SW480 (cell line): ENCODE measurements around the gene RTEL1.
A peak's percentile ranks its signal among the peaks of the same experiment; 100 is the strongest.
"Not testable (repeated sequence)": the region's sequence is repeated elsewhere in the genome, so short reads cannot be mapped to it uniquely, and the experiment has no call there.

Experiments used
- DNase-seq: peaks from one replicate; pipeline ENCODE4 v3.0.0-alpha.2; 2016; ENCODE audit warnings: low spot score

Gene RTEL1

DNA sequence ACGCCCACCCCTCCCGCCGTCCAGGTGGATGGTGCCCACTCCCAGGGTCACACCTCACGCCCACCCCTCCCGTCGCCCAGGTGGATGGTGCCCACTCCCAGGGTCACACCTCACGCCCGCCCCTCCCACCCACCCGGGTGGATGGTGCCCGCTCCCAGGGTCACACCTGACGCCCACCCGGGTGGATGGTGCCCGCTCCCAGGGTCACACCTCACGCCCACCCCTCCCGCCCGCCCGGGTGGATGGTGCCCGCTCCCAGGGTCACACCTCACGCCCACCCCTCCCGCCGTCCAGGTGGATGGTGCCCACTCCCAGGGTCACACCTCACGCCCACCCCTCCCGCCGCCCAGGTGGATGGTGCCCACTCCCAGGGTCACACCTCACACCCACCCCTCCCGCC, 7.6 kb upstream of the RTEL1 start:
- not testable (repeated sequence) for DNase-seq

DNA sequence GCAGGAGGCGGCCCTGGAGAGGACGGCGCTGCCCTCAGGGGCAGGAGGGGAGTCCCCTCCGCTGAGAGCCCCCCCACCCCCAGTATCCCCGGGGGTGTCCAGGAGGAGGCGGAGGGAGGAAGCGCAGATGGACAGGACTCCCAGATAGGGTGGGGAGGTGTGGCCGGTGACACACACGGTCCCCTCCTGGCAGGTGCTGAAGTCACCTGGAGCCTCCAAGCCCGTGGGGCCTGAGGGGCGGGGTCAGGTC, 6.2 kb upstream of the RTEL1 start:
- DNase-seq: no peak

DNA sequence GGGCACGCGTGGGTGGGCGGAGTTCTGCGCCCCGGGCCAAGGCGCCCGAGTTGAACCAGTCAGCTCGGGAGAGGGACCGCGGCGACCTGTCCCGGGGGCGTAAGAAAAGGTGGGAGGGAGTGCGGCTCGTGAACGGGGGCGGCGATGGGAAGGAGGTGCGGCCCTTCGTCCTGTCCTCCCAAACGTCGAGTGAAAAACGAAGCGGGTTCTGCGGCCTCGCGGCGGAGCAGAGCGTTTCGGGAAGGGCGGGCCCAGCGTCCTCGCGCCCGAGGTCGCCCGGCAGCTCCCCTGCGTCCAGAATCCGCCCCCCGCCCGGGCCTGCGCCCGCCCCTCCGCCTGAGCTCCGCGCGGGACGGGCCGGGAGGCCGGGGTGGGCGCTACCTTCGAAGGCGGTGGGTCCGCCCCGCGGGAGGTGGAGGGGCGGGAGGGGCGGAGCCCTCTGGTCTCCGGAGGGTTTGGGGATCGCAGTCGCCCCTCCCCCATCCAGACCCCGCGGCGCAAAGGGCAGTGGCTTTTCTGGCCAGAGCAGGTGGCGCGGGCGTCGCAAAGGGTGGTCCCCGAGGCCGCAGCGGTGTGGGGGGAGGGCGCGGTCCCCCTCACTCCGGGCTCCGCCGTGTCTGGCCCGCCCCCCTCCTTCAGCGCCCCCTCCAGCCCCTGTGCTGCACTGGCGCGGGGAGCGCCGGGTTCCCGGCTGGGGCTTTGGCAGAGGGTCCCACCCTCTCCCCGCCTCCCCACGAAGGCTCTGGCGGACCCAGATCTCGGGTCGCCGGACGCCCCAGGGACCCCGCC, 5.7 kb upstream of the RTEL1 start:
- no peak for DNase-seq

DNA sequence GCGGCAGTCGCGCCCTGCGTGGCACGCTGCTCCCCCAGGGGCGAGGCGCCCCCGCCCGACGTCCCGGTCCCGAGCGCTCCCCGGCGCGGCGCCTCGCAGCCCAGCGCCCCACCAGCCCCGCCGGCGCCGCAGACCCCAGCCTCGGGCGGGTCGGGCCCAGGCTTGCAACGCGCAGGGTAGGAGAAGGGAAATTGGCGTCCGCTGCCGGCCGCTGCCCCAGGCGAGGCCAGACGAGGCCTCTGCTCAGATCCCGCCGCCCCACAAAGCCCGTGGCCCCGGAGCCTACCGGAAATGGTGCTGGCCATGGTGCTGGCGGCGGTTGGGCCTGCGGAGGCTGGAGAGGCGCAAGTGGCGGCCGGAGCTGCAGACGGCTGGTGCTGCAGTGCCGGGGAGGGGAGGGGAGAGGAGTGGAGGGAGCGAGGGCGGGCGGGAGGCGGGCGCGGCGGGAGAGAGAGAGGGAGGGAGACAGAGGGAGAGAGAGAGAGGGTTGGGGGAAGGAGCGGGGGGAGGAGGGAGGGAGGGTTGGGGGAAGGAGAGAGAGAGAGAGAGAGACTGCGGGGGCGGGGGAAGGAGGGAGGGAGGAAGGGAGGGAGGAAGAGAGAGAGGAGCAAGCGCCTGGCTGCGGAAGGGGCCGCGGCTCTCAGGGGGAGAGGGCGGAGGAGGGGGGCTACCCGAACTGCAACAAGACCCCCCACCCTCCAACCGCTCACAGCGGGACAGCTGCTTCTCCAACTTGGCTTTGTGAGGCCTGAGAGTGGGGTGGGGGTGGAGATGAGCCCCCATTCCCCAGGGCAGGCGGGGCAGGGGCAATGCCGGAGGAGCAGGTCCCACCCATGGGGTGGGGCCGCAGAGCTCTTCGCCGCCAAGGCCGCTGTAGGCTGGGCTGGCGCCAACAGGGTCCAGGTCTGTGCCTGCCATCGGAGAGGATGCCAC, 4.8 kb upstream of the RTEL1 start, which contains the start of gene STMN3:
Gene STMN3, minus strand, starts transcription at position 384 of the 933 bp plus-strand sequence. Its CDS starts 79 bp downstream, at position 305.
- DNase-seq: peak; percentile 91

DNA sequence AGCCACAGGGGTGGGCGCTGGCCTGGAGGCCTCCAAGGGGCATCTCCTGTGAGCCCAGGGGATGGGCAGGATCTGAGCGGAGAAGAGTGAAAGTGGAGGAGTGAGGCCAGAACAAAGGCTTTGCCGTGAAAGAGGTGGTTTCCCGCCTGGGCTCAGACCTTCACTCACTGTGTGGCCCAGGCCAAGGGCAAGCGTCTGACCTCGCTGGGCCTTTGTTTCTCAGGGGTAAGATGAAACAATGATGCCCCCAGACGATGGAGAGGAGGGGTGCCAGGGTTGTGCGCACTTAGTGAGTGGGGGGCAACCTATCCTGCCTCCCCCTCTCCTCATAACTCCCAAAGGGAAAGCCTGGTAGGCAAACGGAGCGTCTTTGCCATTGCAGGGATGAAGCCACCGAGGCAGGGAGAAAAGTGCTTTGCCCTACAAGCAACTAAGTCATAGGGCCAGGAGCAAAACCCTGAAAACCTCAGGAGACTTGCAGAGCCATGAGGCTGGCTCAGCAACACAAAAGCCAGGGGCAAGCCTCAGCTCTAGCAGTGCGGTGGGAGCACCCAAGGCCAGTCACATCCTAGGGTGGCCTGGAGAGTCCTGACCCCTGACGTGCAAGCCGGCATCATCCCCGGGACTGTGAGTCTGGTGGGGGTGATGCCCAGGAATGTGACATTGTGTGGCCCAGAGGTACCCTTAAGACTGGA, 4.0 kb upstream of the RTEL1 start:
- no peak for DNase-seq

DNA sequence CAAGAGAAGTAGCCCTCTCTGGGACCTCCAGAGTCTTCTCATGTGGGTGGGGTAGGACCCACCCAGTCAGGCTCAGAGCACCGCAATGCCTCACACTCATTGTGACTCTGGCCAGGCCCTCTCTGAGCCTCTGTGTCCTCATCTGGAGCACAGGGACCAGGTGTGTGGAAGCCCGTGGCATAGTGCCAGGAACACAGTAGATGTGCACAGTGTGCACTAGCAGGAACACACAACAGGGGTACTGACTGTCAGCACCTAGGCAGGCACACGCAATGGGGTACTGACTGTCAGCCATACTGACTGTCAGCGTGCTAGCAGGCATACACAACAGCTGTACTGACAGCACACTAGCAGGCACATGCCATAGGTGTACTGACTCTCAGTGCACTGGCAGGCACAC, 2.9 kb upstream of the RTEL1 start:
- no peak for DNase-seq

DNA sequence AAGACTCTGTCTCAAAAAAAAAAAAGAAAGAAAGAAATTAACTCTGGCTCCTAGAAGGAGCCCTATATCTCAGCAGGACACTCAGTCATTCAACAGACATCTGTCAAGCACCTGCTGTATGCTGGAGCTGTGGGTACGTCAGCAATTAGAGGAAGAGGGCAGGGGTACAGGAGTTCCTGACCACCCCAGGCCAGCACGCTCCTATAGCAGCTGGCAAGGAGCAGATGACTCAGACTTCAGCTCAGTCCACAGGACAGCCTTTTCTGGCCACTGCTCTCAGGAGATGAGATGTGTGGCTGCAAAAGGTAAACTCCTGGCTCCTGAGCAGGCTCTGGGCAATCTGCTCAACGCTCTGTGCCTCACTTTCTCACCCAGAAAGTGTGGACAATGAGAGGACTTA, 1.7 kb upstream of the RTEL1 start:
- no peak for DNase-seq

DNA sequence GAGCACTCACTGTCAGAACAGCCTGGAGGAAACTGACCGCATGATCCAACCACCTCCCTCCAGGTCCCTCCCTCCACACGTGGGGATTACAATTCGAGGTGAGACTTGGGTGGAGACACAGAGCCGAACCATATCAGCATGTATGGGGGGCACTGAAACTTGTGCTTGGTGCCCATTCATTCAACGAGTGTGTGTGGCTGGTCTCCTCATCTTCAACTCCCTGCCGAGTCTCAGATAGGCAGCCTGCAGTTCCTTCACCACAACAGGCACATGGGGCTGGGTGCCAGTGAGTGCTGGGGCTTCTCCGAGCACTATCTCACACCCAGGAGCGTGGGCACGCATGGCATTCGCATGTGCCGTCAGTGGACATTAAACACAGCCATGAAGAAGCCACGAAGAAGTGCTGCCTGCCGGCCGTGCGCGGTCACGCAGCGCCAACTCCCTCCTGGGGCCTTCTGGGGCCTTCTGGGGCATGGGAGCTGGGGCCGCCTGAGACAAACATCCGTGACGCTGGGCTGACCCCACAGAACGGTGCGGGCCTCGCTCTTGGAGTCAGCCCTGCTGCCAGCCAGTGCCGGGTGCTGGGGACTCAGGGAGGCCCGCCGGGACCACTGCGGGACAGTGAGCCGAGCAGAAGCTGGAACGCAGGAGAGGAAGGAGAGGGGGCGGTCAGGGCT, 714 bp upstream of the RTEL1 start:
- DNase-seq: no peak

DNA sequence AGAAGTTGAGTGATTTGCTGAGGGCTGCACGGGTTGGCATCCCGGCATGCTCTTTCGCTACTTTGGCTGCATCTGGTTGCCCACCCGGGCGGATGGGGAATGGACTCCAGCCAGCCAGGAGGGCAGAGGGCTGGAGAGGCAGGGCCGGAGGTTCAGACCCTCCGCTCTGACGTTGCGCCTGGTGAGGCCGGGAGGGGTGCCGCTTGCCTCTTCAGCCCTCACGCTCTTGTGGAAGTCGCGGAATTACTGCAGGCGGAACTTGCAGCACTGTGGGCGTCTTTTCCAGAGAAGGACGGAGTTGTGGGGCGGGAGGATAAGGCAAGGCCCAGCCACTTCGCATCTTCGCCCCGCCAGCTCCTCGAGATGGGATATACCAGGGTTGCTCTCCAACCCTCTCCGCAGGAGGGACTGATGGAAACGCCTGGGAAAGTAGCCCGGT, 656 bp downstream of the RTEL1 start:
- DNase-seq: no peak

DNA sequence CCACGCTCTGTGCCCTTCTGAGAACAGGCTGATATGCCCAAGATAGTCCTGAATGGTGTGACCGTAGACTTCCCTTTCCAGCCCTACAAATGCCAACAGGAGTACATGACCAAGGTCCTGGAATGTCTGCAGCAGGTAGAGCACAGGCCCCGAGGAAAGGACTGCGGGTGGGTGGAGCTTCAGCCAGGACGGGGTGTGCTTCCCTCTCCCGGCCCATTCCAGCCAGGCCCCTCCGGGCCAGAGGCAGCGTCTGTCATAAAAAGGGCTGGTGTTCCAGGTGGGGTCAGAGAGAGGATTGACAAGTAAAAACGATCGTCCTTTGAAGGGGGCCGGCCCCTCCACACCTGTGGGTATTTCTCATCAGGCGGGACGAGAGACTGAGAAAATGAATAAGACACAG, 1.3 kb downstream of the RTEL1 start:
- no peak for DNase-seq

DNA sequence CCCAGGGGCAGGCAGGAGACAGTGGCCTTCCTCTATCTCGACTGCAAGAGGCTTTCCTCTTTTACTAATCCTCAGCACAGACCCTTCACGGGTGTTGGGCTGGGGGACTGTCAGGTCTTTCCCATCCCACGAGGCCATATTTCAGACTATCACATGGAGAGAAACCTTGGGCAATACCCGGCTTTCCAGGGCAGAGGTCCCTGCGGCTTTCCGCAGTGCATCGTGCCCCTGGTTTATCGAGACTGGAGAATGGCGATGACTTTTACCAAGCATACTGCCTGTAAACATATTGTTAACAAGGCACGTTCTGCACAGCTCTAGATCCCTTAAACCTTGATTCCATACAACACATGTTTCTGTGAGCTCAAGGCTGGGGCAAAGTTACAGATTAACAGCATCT, 2.1 kb downstream of the RTEL1 start:
- not testable (repeated sequence) for DNase-seq

DNA sequence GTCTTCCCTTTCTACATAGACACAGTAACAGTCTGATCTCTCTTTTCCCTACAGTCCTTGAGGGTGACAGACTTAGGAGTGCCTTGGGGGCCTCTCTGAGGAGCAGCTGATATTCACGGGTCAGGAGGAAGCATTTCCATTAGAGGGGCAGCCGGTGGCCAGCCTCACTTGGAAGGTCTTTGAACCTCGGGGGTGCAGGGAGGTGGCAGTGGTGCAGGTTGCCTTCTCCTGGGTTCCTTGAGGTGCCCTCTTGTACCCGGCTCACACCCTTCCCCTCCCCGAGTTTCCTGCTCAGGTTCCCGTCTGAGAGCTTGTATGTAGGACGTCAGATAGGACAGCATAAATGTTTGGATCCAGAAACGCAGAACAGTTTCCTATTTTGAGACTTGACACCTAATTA, 2.5 kb downstream of the RTEL1 start:
- no peak for DNase-seq

DNA sequence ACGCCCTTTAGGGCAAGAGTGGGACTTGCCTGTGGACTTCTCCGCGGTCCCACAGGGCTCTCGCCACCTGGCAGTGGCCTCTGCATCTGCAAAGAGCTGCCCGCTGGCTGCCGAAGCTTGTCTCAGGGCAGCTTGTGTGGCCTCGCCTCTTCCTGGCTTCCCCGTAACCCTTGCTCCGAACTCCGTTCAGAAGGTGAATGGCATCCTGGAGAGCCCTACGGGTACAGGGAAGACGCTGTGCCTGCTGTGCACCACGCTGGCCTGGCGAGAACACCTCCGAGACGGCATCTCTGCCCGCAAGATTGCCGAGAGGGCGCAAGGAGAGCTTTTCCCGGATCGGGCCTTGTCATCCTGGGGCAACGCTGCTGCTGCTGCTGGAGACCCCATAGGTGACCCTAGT, 3.0 kb downstream of the RTEL1 start:
- no peak for DNase-seq

DNA sequence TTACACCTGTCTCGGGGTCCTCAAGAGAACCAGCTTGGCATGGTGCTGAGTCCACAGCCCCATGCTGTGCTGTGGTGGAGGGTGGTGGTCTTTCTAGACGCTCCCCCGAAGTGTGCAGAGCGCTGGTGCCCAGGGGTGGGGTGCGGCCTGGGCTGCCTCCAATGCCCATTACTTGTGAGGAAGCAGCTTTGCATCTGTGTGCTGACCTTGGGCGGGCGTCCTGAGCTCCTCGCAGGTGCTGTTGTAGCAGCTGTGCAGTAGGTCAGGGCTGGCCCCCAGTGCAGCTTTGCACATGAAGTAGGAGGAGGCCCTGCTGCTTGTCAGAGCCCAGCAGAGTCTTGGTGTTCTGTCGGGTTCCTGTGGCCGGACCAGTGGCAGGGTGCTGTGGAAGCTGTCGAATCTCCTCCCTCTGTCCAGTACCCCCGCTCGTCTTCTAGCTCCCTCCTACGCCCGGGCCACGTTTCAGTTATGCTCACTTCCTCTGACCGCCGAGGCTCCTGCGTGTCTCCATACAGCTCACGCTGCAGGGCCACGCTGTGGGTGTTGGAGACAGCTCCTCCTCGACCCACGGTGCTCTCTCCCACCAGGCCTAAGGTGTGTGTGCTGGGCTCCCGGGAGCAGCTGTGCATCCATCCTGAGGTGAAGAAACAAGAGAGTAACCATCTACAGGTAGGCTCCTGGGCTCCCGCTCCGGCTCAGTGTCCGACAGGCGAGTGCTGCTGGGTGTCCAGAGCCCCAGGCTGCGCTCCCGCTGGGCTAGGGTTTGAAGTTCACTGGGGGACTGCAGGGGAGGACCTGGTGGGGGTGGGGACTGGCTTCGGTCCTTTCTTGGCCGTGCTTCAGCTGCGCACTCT, 4.1 kb downstream of the RTEL1 start:
- DNase-seq: no peak

DNA sequence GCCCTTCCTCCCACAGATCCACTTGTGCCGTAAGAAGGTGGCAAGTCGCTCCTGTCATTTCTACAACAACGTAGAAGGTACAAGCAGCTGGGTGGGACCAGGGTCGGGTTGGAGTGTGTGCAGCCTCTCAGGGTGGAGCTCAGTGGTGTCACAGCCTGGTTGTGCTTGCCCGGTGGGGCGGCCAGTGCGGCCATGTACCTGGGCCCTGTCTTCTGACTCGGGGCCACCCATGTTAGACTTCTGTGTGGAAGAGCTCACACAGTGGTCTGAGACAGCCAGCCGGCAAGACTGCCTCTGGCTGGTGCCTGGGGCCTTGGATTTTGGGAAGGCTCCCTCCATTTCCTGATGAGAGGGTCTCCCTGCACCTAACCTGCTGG, 4.7 kb downstream of the RTEL1 start:
- DNase-seq: no peak

DNA sequence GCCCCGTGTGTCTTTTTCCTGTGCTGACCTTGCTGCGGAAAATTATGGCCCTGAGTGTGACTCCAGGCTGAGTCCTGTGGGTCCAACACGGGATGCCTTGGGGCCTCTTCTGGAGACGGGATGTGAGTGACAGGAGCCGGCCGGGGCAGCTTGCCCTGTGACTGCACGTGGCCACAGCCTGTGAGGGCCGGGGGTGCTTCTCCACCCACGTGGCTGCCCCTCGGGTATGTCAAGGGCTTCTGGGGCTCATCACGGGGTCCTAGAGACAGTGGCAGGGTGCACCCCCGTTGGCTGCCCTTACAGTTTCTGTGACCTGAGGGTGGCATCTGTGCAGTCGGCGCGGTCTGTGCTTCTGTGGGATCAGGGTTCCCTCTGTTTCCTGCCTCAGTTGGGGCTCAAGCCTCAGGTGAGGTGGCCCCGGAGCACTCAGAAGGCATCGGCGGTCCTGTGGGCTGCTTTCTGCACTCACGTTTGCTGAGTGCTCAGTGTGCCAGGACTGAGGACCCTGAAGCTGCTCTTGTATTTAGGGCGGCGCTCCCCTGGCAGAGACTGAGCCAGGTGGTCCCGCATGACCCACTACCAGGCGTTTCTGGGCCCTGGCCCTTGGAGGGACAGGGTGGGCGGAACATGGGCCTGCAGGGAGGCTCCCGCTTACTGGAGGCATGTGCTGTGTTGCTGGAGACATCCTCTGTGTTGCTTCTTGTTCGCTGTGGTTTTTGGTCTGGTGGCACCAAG, 5.4 kb downstream of the RTEL1 start:
- no peak for DNase-seq

DNA sequence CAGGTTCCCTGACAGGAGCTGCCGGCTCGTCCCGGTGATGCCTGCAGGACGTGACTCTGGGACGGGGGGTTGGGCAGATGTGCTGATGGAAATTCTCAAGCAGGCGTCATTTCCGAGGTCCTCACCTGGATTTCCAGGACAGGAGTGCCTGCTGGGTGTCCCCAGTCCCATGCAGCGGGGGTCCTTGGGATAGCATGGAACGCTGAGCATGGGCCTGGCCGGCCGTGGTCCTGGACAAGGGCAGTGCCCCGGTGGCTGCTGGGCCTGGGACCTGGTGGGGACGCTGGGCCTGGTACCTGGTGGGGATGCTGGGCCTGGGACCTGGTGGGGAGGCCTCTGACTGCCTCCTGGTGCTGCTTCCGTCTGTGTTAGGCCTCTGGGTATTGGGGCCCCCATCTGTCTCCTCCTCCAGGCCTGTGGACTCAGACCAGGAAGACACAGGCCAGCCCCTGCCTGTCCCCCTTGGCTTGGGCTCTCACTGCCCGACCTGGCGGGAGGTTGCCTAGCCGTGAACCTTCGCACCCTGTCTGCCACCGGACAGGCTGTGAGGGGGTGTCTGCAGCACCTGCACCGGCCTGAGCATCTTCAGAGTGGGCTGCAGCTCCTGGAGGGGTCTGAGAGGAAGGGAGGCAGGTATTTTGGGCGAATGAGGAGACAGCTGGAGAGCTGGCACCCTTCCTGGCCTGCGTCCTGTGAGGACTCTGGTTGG, 6.2 kb downstream of the RTEL1 start:
- DNase-seq: no peak

DNA sequence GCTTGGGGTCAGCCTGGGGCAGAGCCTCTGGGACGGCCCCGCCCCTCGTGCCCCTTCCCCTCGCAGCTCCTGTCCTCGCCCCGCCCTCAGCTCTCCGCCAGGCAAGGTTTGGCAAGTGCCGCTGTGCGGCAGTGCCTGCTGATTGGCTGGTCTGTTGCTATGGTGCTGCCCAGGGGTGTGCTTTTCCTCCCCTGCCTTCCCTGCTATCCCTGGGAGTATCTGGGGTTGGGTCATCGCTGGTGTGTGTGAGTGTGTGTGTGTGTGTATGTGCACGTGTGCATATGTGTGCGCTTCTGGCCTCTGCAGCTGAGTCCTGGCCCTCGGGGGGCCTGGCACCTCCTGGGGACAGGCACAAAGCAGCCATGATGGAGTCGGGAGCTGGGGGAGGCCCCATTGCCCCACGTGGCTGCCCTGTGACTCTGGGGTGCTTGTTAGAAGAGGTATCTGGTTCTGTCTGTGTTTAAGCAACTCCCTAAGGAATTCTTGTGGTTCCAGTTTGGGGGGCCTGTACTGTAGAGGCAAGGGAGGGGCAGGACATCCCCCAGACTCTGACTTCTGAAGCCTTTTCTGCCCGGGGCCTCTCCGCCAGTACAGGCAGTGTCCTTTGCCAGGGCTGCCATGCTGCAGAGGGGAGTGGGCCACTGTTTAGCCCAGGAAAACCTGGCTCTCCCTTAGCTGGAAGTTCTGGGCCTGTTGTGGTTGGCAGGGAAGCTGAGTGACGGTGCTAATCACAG, 6.9 kb downstream of the RTEL1 start:
- no peak for DNase-seq

DNA sequence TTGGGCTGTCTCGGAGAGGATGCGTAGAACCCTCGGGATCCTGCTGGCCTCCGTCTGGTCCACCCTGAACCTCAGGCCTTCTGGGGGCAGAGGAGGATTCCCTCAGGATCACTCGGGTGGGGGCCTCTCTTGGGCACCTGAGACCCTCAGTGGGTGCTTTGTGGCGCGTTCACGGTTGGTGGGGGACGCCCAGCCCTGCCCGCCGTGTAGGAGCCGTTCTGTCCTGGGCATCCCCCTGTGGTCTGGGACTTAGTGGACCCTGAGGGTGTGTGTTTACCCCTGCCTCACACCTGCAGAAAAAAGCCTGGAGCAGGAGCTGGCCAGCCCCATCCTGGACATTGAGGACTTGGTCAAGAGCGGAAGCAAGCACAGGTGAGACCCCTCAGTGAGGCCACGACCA, 7.6 kb downstream of the RTEL1 start:
- DNase-seq: no peak
